Medulla oblongata (tissue), 1 donor: ENCODE data around the gene TIPRL.

Experiments used
- DNase-seq: peaks from one replicate; pipeline ENCODE4 v3.0.0-alpha.2; 2015; ENCODE audit errors: extremely low spot score

The TIPRL gene

GRCh38 chr1:168213349-168213748, 34.6 kb downstream of the TIPRL start:
- DNase-seq = no peak

- no peak for DNase-seq
These were observed 37.4 kb downstream of the TIPRL start for GRCh38 chr1:168216171-168216570.

DNA sequence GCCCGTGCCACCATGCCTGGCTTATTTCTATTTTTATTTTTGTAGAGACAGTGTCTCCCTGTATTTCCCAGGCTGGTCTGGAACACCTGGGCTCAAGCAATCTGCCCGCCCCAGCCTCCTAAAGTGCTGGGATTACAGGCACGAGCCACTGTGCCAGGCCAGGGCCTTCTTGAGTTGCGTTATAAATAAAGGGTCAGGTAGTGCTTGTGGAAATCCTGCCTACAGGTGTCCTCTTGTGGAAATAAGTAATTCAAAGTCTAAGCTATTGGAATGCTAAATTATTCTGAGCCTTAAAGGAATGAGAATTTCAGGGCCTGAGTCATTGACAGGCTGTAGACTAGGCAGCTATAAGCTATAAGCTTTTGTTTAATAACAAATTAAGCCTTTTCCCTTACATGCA, 38.9 kb downstream of the TIPRL start:
- no peak for DNase-seq

GRCh38 chr1:168218658-168219057, 39.9 kb downstream of the TIPRL start:
- no peak for DNase-seq

DNA sequence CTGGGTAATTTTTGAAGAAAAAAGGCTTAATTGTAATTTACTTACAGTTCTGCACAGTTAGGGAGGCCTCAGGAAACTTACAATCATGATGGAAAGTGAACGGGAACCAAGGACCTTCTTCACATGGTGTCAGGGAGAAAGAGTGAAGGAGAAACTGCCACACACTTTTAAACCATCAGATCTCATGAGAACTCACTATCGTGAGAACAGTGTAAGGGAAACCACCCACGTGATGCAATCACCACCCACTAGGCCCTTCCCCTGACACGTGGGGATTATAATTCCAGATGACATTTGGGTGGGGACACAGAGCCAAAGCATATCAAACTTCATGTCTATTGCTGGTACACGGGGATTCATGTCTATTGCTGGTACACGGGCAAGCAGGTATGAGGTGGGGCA, 41.7 kb downstream of the TIPRL start:
- no peak for DNase-seq

DNA sequence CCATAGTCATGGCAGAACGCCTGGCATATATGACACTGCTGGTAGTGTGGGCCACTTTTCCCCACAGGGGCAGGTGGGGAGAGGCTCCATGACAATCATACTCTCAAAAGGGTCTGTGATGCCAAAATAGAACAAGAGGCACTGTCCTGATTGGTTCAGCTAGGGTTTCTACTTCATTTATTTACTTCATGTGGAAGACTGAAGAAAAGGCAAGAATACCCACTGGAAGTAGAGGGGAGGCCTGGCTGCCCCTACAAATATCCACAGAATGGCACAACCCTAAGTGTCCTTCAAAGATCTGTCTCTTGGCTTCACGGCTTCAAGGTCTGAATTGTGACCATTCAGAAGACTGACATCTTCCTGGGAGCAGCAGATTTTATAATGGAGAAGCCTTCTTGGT, 42.5 kb downstream of the TIPRL start:
- DNase-seq = no peak

DNA sequence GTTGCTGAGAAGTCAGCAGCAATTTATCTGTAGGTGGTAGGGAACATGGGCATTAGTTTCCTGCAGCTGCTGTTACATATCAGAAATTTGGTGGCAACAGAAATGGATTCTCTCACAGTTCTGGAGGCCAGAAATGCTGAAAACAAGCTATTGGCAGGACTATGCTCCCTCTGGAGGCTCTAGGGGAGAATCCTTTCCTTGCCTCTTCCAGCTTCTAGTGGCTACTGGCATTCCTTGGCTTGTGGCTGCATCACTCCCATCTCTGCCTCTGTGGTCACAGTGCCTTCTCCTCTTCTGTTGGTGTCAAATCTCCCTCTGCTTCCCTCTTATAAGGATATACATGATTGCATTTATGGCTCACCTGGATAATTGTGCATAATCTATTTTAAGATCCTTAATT, 44.5 kb downstream of the TIPRL start:
- no peak for DNase-seq

DNA sequence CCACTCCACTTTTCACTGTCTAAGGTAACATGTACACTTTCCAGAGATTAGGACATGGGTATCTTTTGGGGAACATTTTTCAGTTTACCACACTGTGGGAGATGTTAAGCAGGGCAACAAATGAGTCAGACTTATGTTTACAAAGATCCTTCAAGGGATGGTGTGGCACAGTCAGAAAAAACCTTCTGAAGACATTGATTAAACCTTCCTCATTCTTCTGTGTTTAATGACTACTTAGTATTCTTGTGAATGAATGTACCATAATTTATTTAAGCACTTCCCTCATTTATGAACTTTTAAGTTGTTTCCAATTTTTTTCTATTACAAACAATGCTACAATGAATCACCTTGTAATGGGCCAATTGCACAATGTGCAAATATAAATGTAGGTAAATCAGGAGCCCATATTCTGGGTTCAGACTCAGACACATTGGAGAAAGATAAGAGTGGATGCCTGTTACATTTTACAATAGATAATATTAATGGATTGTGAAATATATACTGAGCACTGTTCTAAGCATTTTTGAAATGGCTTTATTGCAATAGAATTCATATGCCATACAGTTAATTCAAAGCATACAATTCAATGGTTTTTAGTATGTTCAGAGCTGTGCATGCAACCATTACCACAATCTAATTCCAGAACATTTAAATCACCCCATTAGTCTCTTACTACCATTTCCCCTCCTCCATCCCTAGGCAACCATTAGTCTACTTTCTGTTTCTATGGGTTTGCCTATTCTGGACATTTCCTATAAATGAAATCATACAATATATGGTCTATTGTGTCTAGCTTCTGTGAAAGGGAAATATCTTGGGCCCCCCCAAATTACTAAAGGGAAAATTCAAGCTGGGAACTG, 45.1 kb downstream of the TIPRL start:
- no peak for DNase-seq

DNA sequence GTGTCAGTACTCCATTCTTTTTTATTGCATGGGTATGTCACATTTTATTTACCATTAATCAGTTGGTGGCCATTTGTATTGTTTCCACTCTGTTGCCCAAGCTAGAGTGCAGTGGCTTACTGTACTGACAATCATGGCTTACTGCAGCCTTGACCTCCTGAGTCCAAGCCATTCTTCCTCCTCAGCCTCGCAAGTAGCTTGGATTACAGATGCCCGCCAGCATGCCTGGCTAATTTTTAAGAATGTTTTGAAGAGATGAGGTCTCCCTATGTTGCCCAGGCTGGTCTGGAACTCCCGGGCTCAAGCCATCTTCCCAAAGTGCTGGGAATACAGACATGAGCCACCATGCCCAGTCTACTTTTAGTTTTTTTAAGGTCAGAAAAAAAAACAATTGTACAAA, 46.2 kb downstream of the TIPRL start:
- DNase-seq = no peak

GRCh38 chr1:168225476-168226190, 46.9 kb downstream of the TIPRL start, which contains the start of gene SFT2D2:
SFT2D2 (plus strand) TSS chr1:168226004; CDS start chr1:168226080, 76 bp downstream.
- DNase-seq = peak; percentile 79

DNA sequence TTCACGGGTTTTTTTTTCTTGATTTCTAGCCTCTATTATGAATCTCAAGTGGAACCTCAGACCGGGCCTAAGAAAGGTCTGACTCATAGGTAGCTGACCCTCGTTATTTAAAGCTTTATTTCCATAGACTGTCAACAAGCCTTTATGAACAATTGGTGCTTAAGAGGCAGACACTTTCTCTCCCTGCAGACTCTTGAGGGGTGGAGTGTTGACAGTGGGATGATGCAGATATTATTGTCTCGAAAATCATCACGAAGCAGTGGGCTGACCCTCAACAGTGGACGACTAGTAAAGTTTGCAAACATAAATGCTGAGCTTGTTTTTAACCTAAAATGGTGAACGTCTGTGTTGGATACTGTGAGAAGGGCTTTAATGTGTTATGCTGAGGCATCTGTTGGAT, 48.9 kb downstream of the TIPRL start:
- DNase-seq = no peak

DNA sequence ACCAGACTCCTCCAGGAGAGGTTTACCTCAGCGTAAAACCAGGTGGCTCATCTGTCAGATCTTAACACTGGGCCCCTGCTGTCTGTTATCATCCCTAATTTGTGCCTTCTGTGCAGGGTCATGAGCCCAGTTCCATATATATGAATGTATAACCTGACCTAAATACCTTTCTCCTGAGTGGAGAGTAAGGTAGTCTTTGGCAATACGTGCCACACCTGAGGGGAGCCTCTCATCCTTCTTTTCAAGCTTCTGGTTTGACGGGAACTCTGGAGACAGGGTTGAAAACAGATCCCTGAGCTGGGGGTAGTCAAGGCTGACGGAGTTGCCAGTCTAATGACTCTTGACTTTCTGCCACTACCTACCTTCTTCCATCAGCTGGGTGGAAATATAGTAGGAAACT, 51.1 kb downstream of the TIPRL start:
- DNase-seq = no peak

DNA sequence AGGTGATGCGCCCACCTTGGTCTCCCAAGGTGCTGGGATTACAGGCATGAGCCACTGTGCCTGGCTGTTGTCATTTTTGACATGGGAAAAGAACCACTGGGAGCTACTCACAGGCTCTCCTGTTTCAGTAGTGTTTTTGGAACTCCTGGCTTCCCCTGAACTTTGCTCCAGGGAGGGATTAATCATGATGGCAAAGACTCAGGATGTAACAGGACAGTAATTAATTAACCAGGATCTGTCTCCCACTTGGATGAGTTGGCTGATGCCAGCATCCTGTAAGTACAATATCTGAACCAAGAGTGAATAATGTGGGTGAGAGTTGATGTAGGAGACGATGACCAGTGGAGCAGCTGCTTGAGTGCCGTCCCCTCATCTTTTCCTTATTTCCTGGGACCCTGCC, 51.9 kb downstream of the TIPRL start:
- DNase-seq = no peak

GRCh38 chr1:168234846-168235547, 56.2 kb downstream of the TIPRL start:
- no peak for DNase-seq

GRCh38 chr1:168235548-168235885, 56.8 kb downstream of the TIPRL start:
- no peak for DNase-seq

- DNase-seq = no peak
These were observed 57.2 kb downstream of the TIPRL start for GRCh38 chr1:168235937-168236336.

GRCh38 chr1:168236836-168237611, 58.3 kb downstream of the TIPRL start:
- DNase-seq = peak; percentile 62

GRCh38 chr1:168243198-168243597, 64.4 kb downstream of the TIPRL start:
- DNase-seq = no peak

DNA sequence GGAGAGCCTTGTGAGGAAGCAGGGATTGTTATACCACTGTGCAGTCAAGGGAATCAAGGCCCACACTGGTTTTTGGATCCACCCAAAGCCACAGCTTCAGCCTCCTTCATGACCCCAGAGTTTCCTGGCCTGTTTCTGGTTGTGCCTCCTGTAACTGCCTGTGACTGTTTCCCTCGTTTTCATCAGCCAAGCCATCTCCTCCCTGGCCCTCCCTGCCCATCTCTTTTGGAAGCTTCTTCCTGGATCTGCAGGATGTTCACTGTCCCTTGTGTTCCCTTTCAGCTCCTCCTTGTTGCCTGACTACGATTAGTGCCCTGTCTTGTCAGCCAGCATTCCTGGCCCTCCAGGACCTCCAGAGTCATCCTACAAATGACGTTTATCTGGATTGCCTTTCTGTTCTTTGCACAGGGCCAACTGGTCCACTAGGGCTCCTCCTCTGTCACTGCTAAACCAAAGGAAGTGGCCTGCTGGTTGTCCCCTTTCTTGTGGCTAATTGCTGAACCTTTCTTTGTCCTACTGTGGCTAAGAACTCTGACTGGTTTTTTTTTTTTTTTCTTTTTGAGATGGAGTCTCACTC, 65.0 kb downstream of the TIPRL start:
- DNase-seq = no peak

GRCh38 chr1:168245042-168245441, 66.3 kb downstream of the TIPRL start:
- DNase-seq = no peak

- peak; percentile 62 for DNase-seq
These were observed 67.7 kb downstream of the TIPRL start for GRCh38 chr1:168246506-168246905.
